HG02840 (cell line): ENCODE results near the gene SH2D3A.
"Not testable (repeated sequence)": the region's sequence is repeated elsewhere in the genome, so short reads cannot be mapped to it uniquely, and the experiment has no call there.

Experiments
- ATAC-seq: cut with Tn5 transposase; IDR thresholded peaks from one replicate; pipeline ENCODE4 v1.9.1; 2021; ENCODE audit warnings: mild to moderate bottlenecking, moderate library complexity, moderate number of reproducible peaks; ENCODE audit not compliant: unreplicated experiment, low FRiP score

SH2D3A gene

GRCh38 chr19:6790194-6791128, 23.2 kb upstream of the SH2D3A start:
- ATAC-seq = no peak

- no peak for ATAC-seq
Measured at GRCh38 chr19:6788896-6789295, 21.7 kb upstream of the SH2D3A start.

- ATAC-seq = no peak
Measured at GRCh38 chr19:6787393-6787792, 20.2 kb upstream of the SH2D3A start.

GRCh38 chr19:6779206-6779605, 12.0 kb upstream of the SH2D3A start:
- no peak for ATAC-seq

- no peak for ATAC-seq
Measured at GRCh38 chr19:6778386-6778785, 11.2 kb upstream of the SH2D3A start.

GRCh38 chr19:6777434-6777833, 10.2 kb upstream of the SH2D3A start:
- ATAC-seq = no peak

- ATAC-seq = no peak
Measured at GRCh38 chr19:6776999-6777398, 9.8 kb upstream of the SH2D3A start.

- not testable (repeated sequence) for ATAC-seq
Measured at GRCh38 chr19:6776045-6776444, 8.8 kb upstream of the SH2D3A start.

GRCh38 chr19:6774821-6775707, 7.8 kb upstream of the SH2D3A start:
- ATAC-seq = no peak

- ATAC-seq = no peak
Measured at GRCh38 chr19:6773323-6773931, 6.2 kb upstream of the SH2D3A start.

GRCh38 chr19:6772866-6773322, 5.7 kb upstream of the SH2D3A start:
- no peak for ATAC-seq

- ATAC-seq = no peak
Measured at GRCh38 chr19:6772028-6772865, 5.0 kb upstream of the SH2D3A start, which contains the start of gene VAV1. TSS of gene VAV1 (plus strand) at chr19:6772708. CDS start at chr19:6772808, 100 bp downstream.

GRCh38 chr19:6771648-6772027, 4.4 kb upstream of the SH2D3A start:
- ATAC-seq = not testable (repeated sequence)

GRCh38 chr19:6769006-6769619, 1.9 kb upstream of the SH2D3A start:
- no peak for ATAC-seq

GRCh38 chr19:6768236-6768785, 1.1 kb upstream of the SH2D3A start:
- no peak for ATAC-seq

GRCh38 chr19:6767081-6767356, 216 bp downstream of the SH2D3A start:
- peak; percentile 21 for ATAC-seq

GRCh38 chr19:6766357-6767080, 716 bp downstream of the SH2D3A start:
- ATAC-seq = no peak

- no peak for ATAC-seq
Measured at GRCh38 chr19:6765738-6766356, 1.4 kb downstream of the SH2D3A start.
